Gastrocnemius medialis (tissue), 4 donors: Measurements from ENCODE around the gene UBR7. TPM values are rescaled to one million over a fixed set of nuclear protein-coding genes. Genes with fewer than 3 reads are reported as not detected.
A peak's percentile ranks its signal among the peaks of the same experiment; 100 is the strongest.

Source experiments
- ATAC-seq, 2 donors: fragments of 150-250 bp; one replicate each; pipeline ENCODE4 v1.9.1; 2016
- DNase-seq, 2 donors: peaks; one replicate each; pipeline ENCODE4 v3.0.0-alpha.2; 2019
- H3K27ac ChIP-seq, 4 donors: fragments of 200-600 bp; sonication (generic); 1 replicate in 1 of 4; 2 replicates in 3 of 4; pipeline ENCODE4 v1.5.1; 2016 to 2018; ENCODE audit warnings: mild to moderate bottlenecking in 2 of 4, moderate library complexity in 1 of 4
- H3K27me3 ChIP-seq, 3 donors: fragments of 200-600 bp; sonication (generic) in 2 of 3; 1 replicate in 1 of 3; 2 replicates in 2 of 3; pipeline versions ENCODE4 v1.5.1 to v1.6.0; 2016 to 2019; ENCODE audit warnings: mild to moderate bottlenecking in 1 of 3, moderate library complexity in 1 of 3
- H3K36me3 ChIP-seq, 2 donors: fragments of 200-600 bp; sonication (generic) in 1 of 2; one replicate each; pipeline ENCODE4 v1.5.1; 2017 to 2018
- H3K4me1 ChIP-seq, 2 donors: fragments of 200-600 bp; sonication (generic) in 1 of 2; one replicate each; pipeline ENCODE4 v1.5.1; 2016 to 2017; ENCODE audit warnings: mild to moderate bottlenecking in 2 of 2
- H3K4me3 ChIP-seq, 4 donors: fragments of 200-600 bp; sonication (generic) in 3 of 4; 1 replicate in 1 of 4; 2 replicates in 3 of 4; pipeline ENCODE4 v1.5.1; 2016 to 2019; ENCODE audit warnings: mild to moderate bottlenecking in 2 of 4
- H3K9me3 ChIP-seq, 3 donors: fragments of 200-600 bp; sonication (generic) in 2 of 3; 1 replicate in 1 of 3; 2 replicates in 2 of 3; pipeline ENCODE4 v1.5.1; 2016 to 2019
- POLR2A ChIP-seq, 2 donors: fragments of 450-650 bp; IDR thresholded peaks; one replicate each; pipeline ENCODE4 v1.6.1; 2017; ENCODE audit warnings: antibody characterized with exemption in 2 of 2, mild to moderate bottlenecking in 2 of 2, moderate library complexity in 2 of 2
- in situ Hi-C, 4 donors: fragments of 200-750 bp; cut with MboI; loops; one replicate each; pipeline versions ENCODE4 v1.15.0 to v1.8.0; 2017; ENCODE audit warnings: low sequenced_read_pairs in 4 of 4
- intact Hi-C: fragments of 100-400 bp; cut with DNase I; formaldehyde crosslinking; loops from one replicate; pipeline ENCODE4 v1.15.1; 2023; ENCODE audit warnings: low total_unique reads
- total RNA-seq, 4 donors: library from RNA; depleted of rRNA; stranded (reverse); fragments of >200 nt; gene quantifications; one replicate each; pipeline versions ENCODE4 v1.1.0 to v1.2.3, GENCODE V29; 2016
- TF ChIP-seq, protein P1 (sequence below), 5 experiments: fragments of 450-650 bp in 3 of 5; fragments of 200-600 bp in 2 of 5; sonication (generic) in 2 of 5; IDR thresholded peaks in 4 of 5; conservative IDR thresholded peaks in 1 of 5; 1 replicate in 4 of 5; 2 replicates in 1 of 5; pipeline ENCODE4 v1.5.1; 2016 to 2019; ENCODE audit warnings: antibody characterized with exemption in 5 of 5, mild to moderate bottlenecking in 3 of 5, moderate library complexity in 3 of 5

The UBR7 gene
- total RNA-seq, 4 donors from 2014 or later: 14.8 to 36.4 (median 27.4) TPM

DNA sequence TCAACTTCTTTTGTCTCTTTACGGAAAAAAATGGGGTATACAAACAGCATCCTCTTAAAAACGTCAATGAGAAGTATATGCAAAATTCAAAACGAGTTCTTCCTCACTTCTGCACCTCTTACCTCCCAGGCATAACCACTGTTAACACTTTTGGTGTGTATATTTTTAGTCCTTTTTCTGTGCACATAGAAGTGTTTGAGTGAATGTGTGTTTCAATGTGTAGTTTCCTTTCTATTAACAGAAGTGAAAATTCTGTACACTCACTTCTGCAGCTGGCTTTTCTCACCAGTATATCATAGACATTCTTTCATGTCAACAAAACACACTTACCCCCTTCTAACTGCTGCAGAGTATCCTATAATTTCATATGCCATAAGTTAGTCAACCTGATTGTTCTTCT, 5.4 kb downstream of the UBR7 start:
- DNase-seq (no peak), ATAC-seq (no peak)
- H3K36me3 ChIP-seq: peaks cover 0 to 74% of the 10 kb centered on the region in 2 donors
- no peak for TF ChIP-seq POLR2A (IDR thresholded peaks at IDR 0.05)
- TF ChIP-seq, protein P1, sequence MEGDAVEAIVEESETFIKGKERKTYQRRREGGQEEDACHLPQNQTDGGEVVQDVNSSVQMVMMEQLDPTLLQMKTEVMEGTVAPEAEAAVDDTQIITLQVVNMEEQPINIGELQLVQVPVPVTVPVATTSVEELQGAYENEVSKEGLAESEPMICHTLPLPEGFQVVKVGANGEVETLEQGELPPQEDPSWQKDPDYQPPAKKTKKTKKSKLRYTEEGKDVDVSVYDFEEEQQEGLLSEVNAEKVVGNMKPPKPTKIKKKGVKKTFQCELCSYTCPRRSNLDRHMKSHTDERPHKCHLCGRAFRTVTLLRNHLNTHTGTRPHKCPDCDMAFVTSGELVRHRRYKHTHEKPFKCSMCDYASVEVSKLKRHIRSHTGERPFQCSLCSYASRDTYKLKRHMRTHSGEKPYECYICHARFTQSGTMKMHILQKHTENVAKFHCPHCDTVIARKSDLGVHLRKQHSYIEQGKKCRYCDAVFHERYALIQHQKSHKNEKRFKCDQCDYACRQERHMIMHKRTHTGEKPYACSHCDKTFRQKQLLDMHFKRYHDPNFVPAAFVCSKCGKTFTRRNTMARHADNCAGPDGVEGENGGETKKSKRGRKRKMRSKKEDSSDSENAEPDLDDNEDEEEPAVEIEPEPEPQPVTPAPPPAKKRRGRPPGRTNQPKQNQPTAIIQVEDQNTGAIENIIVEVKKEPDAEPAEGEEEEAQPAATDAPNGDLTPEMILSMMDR (IDR thresholded peaks at IDR 0.05 in 4 of 5, conservative IDR thresholded peaks at IDR 0.05 in 1 of 5): no peak
- H3K4me3 ChIP-seq: no peak overlapping the region
- in situ Hi-C loops: loop anchor here in 1 of 4 donors (25.0 kb wide), 1 partner anchor 400 kb away; no protein-coding TSS in a partner anchor
- no peaks in the 10 kb centered on the region for H3K27me3 ChIP-seq
- peaks cover 15 to 17% of the 10 kb centered on the region in 2 donors for H3K4me1 ChIP-seq
- no peaks in the 10 kb centered on the region for H3K9me3 ChIP-seq
- H3K27ac ChIP-seq: no peak overlapping the region
- intact Hi-C loops: no loop called here

DNA sequence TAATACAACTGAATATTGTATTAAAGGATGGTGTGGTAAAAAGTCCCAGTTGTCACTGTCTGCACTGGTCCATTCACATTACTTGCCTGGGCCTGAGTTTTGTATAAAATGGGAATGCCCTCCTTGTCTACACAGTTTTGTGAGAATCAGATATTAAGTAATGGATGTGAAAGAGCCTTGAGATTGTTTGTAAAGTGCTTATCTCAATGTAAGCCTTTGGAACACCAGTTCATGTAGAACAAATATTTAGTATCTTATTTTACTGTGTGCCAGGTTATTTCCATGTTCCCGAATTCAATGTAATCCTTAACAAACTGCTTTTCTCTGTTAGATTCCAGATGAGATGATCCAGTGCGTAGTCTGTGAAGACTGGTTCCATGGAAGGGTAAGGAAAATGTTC, 7.5 kb downstream of the UBR7 start:
- Histone ChIP-seq H3K4me1 (no peaks in the 10 kb centered on the region), H3K27me3 (no peaks in the 10 kb centered on the region), H3K27ac (no peak overlapping the region), H3K9me3 (no peaks in the 10 kb centered on the region), H3K4me3 (no peak overlapping the region), H3K36me3 (peaks cover 0 to 95% of the 10 kb centered on the region in 2 donors)
- ATAC-seq (no peak), DNase-seq (no peak)
- no peak for TF ChIP-seq POLR2A (IDR thresholded peaks at IDR 0.05)
- TF ChIP-seq, protein P1 (IDR thresholded peaks at IDR 0.05 in 4 of 5, conservative IDR thresholded peaks at IDR 0.05 in 1 of 5): no peak
- in situ Hi-C loops (loop anchor here in 1 of 4 donors (25.0 kb wide), 1 partner anchor 398 kb away; no protein-coding TSS in a partner anchor), intact Hi-C loops (no loop called here)

DNA sequence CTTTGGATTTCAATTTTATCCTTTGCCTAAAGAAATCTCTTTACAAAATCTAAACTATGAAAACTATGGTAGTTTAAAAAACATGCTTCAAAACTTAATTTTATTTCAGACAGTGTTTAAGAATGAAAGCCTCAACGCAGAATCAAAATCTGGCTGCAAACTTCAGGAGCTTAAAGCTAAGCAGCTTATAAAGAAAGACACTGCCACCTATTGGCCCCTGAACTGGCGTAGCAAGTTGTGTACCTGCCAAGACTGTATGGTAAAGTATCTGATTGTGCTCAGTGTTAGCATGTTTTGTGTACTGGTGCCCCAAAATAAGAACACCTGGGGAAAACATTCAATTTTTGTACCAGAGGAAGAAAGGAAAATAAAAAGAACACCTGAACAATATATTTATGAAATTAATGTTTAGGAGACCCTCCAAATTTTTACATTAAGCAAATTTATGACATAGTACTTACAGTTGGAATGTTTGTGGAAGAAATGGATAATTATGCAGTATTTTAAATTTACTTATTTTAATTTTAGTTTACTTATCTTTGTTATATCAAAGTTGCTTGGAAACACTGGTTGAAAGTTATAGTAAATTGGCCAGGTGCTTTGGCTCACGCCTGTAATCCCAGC, 12.2 kb downstream of the UBR7 start:
- ATAC-seq: peak; percentile 65 to 76
- Histone ChIP-seq H3K27me3 (no peaks in the 10 kb centered on the region), H3K36me3 (peaks cover 2 to 96% of the 10 kb centered on the region in 2 donors), H3K9me3 (no peaks in the 10 kb centered on the region), H3K4me3 (no peak overlapping the region), H3K27ac (no peak overlapping the region), H3K4me1 (no peaks in the 10 kb centered on the region)
- in situ Hi-C loops: loop anchor here in 1 of 4 donors (25.0 kb wide), 1 partner anchor 393 kb away; no protein-coding TSS in a partner anchor
- DNase-seq: no peak
- TF ChIP-seq POLR2A (IDR thresholded peaks at IDR 0.05): no peak
- TF ChIP-seq, protein P1 (IDR thresholded peaks at IDR 0.05 in 4 of 5, conservative IDR thresholded peaks at IDR 0.05 in 1 of 5): peak in 3 of 5 experiments; percentile 21 to 58 (median 48)
- intact Hi-C loops: no loop called here

DNA sequence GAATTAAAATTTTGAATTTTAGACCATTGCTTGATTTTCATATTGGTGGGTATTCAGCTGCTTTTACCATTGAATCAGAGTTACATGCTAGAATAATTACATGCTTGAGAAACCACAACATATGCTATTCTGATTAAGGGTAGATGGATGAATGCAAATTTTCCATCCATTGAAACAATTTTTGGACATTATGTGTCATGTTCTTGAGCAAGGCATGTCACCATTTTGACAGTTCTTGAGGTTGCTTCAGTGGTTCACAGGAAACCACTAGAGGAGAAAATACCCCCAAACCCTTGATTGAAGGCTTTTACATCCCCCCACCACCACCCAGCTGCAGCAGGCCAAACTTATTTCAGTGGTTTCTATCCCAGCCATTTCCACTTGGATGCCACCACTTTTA, 13.5 kb downstream of the UBR7 start:
- TF ChIP-seq, protein P1 (IDR thresholded peaks at IDR 0.05 in 4 of 5, conservative IDR thresholded peaks at IDR 0.05 in 1 of 5): no peak
- TF ChIP-seq POLR2A (IDR thresholded peaks at IDR 0.05): no peak
- H3K36me3 ChIP-seq: peaks cover 2 to 94% of the 10 kb centered on the region in 2 donors
- no peak overlapping the region for H3K4me3 ChIP-seq
- H3K4me1 ChIP-seq: no peaks in the 10 kb centered on the region
- in situ Hi-C loops (loop anchor here in 1 of 4 donors (25.0 kb wide), 1 partner anchor 392 kb away; no protein-coding TSS in a partner anchor), intact Hi-C loops (no loop called here)
- no peak overlapping the region for H3K27ac ChIP-seq
- DNase-seq (no peak), ATAC-seq (no peak)
- H3K27me3 ChIP-seq: no peaks in the 10 kb centered on the region
- H3K9me3 ChIP-seq: no peaks in the 10 kb centered on the region
